ENCODE measurements around the gene CRB3.

- TF ChIP-seq, protein P1, sequence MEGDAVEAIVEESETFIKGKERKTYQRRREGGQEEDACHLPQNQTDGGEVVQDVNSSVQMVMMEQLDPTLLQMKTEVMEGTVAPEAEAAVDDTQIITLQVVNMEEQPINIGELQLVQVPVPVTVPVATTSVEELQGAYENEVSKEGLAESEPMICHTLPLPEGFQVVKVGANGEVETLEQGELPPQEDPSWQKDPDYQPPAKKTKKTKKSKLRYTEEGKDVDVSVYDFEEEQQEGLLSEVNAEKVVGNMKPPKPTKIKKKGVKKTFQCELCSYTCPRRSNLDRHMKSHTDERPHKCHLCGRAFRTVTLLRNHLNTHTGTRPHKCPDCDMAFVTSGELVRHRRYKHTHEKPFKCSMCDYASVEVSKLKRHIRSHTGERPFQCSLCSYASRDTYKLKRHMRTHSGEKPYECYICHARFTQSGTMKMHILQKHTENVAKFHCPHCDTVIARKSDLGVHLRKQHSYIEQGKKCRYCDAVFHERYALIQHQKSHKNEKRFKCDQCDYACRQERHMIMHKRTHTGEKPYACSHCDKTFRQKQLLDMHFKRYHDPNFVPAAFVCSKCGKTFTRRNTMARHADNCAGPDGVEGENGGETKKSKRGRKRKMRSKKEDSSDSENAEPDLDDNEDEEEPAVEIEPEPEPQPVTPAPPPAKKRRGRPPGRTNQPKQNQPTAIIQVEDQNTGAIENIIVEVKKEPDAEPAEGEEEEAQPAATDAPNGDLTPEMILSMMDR (conservative IDR thresholded peaks at IDR 0.05; ENCODE audit: low read length), result no peak
- TF ChIP-seq EZH2phosphoT487 (IDR thresholded peaks at IDR 0.05; ENCODE audit: borderline replicate concordance, low read depth, low read length), result no peak
These were observed 52.1 kb downstream of the CRB3 start for GRCh38 chr19:6516018-6516658.

All from OCI-LY7 (cell line).